GM10266 (cell line): Measurements from ENCODE around the gene PTBP3.
A peak's percentile ranks its signal among the peaks of the same experiment; 100 is the strongest.

Source experiments
- DNase-seq: peaks from one replicate; pipeline ENCODE4 v3.0.0; 2012; ENCODE audit errors: extremely low spot score
- TF ChIP-seq, protein P1 (sequence below): IDR thresholded peaks from 2 replicates; pipeline ENCODE4 v1.5.1; 2012; ENCODE audit warnings: mild to moderate bottlenecking, low read depth; ENCODE audit not compliant: control insufficient read depth, insufficient read depth; ENCODE audit errors: missing control alignments

The PTBP3 gene, protein sequence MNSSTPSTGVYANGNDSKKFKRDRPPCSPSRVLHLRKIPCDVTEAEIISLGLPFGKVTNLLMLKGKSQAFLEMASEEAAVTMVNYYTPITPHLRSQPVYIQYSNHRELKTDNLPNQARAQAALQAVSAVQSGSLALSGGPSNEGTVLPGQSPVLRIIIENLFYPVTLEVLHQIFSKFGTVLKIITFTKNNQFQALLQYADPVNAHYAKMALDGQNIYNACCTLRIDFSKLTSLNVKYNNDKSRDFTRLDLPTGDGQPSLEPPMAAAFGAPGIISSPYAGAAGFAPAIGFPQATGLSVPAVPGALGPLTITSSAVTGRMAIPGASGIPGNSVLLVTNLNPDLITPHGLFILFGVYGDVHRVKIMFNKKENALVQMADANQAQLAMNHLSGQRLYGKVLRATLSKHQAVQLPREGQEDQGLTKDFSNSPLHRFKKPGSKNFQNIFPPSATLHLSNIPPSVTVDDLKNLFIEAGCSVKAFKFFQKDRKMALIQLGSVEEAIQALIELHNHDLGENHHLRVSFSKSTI

DNA sequence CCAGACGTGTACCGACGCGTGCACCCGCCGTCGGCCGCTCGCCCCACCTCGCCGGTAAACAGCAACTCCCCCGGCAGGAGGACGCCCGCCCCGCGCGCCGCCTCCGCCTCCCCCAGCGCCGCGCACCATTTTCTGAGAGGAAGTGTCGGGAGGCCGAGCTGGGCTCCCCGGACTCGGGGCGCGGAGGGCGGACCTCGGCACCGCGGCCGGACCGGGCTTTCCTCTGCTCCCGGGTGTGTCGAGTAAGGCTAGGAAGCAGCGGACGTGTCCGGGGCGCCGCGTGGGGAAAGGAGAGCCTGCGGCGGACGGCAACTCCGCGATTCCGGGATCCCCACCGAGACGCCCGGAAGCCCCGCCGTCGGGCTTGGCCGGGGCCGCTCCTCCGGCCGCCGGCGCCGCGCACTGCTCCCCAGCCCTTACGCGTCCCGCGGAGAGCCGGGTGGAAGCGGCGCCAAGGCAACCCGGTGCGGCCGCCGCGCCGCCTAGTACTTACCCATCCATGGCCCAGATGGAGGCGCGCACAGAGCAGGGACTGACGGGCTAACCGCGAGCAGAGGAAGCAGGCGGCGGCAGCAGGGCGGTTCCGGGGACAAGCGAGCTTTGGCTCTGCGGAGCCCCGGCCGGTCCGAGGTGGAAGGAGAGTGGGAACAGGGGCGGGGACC is at the start of gene PTBP3:
Gene PTBP3 (minus strand): TSS at position 643 of the 662 bp plus-strand sequence. CDS start 35,754 bp downstream, outside the sequence.
- TF ChIP-seq, protein P1, sequence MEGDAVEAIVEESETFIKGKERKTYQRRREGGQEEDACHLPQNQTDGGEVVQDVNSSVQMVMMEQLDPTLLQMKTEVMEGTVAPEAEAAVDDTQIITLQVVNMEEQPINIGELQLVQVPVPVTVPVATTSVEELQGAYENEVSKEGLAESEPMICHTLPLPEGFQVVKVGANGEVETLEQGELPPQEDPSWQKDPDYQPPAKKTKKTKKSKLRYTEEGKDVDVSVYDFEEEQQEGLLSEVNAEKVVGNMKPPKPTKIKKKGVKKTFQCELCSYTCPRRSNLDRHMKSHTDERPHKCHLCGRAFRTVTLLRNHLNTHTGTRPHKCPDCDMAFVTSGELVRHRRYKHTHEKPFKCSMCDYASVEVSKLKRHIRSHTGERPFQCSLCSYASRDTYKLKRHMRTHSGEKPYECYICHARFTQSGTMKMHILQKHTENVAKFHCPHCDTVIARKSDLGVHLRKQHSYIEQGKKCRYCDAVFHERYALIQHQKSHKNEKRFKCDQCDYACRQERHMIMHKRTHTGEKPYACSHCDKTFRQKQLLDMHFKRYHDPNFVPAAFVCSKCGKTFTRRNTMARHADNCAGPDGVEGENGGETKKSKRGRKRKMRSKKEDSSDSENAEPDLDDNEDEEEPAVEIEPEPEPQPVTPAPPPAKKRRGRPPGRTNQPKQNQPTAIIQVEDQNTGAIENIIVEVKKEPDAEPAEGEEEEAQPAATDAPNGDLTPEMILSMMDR = no peak

DNA sequence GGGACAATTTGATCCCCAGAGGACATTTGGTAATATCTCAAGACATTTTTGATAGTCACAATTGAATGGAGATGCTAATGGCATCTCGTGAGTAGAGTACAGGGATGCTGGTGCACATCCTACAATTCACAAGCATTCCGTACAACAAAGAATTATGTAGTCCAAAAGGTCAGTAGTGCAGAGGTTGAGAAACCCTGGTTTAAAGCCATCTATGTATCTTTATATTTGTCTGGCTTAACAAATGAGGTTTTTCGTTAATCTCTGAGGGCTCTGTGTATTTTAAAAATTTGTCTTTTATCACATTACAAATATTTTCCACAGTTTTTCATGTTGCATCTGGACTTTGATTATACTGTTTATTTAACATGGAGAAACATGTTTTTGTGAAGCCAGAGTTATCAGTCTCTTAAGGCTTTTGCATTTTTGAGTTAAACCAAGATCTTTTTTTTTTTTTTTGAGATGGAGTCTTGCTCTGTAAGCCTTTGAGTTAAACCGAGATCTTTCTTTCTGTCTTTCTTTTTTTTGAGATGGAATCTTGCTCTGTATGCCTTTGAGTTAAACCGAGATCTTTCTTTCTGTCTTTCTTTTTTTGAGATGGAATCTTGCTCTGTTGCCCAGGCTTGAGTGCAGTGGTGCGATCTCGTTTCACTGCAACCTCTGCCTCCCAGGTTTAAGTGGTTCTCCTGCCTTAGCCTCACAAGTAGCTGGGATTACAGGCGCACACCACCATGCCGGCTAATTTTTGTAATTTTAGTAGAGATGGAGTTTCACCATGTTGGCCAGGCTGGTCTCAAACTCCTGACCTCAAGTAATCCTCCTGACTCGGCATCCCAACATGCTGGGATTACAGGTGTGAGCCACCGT is 49.3 kb upstream of the PTBP3 start:
- DNase-seq = no peak
- TF ChIP-seq, protein P1 = no peak

More for the DNA sequence above, at the start of gene PTBP3:
- peak; percentile 73 for DNase-seq

DNA sequence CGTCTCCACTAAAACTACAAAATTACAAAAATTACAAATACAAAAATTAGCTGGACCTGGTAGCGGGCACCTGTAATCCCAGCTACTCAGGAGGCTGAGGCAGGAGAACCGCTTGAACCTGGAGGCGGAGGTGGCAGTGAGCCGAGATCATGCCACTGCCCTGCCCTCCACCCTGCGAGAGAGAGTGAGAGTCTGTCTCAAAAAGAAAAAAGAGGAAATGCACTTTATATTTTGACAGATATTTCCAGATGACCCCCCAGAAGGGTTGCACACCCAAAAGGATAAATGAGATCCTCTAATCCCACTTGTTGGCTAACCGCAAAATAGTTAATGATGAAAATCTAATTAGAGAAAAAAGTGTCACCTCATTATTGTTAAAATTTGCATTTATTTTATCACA is 48.6 kb upstream of the PTBP3 start:
- TF ChIP-seq, protein P1 = no peak
- no peak for DNase-seq

DNA sequence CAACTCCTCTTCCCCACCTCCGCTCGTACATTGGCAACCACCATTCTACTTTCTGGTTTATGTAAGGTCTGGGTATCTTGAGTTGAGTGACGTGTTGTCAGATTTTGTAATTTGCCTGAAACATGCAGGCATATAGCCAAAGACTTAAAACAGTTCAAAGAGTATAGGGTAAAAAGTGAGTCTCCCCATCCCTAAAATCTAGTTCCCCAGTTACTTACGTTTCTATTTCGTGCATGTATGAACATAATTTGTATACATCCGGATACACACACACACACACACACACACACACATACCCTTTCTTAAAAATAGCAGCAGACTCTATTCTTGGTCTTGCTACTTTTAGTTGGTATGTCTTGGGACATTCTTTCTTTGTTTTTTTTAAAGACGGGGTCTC is 47.4 kb upstream of the PTBP3 start:
- DNase-seq = peak; percentile 17

DNA sequence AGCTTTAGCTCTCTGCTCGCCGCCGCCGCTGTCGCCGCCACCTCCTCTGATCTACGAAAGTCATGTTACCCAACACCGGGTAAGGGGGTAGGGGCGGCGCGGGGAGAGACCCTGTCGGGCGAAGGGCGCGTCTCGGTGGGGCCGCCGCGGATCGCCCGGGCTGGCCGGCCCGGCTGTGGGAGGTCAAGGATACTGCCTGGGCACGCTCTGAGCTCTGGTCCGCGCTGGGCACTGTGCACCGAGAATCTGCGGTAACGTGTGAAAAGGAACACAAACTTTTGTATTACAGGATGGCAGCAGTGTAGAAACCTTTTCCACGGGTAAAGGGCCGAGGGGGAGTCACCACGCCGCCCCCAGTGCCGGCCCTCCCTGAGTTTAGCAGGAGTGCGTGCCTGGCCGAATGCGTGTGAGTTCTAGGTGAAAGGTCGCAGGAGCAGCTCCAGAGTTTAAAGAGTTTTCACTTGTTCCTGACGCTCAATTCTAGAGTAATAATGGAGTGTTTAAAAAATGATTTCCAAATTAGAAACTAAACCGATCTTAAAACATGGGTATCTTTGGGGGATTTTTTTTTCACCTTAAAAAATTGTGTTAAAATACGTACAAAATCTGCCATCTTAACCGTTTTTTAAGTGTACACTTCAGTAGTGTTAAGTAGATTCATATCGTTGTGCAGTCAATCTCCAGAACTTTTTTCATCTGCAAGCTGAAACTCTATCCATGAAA is 46.8 kb upstream of the PTBP3 start, which contains the start of gene HSDL2:
Gene HSDL2 (plus strand): TSS at position 7 of the 723 bp plus-strand sequence. CDS start 56 bp downstream, at position 63.
- TF ChIP-seq, protein P1 = no peak
- peak; percentile 7 for DNase-seq

More for the DNA sequence above, 47.4 kb upstream of the PTBP3 start:
- TF ChIP-seq, protein P1 = no peak

DNA sequence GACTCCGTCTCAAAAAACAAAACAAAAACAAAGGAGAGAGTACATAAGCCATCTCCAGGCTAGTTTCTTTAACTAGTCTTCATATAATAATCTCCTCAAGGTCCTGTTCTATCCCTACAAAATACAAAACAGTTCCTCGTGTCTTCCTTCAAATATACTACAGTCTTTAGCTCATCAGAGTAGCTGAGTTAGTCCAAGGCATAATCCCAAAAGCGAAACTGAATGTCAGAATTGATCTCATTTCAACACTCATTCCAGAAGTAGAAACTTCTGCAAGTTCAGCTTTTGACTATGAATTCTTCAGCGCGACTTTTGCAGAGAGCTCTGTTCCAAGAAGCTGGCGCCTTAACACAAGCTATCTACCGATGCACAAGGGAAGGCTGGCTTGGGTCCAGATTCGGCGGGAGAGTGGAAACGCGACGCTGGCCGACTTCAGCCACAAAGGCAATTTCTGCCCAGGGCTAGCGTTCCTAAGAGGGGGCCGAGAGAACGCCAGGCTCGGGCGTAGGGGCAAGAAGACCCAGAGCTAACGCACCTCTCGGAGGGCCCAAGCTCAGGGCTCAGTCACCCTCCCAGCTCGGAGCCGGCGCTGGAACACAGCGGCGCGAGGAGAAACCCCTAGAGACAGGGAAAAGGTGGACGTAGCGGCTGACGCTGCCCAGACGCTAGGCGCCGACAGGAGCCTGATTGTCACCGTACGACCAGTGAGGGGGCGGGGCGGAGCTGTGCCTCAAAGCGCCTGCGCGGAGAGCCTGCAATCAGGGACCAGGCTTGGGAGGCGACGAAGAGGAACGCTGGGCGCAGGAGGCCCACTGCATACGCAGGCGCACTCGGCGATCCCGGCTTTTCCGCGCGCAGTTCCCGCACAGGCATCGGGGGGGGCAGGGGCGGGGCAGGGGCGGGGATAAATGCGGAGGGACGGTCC is 46.0 kb upstream of the PTBP3 start:
- DNase-seq = peak; percentile 94
- TF ChIP-seq, protein P1 = no peak
